ENCODE results near the gene NIPAL4. TPM values are rescaled to one million over a fixed set of nuclear protein-coding genes. Genes with fewer than 3 reads are reported as not detected.
A peak's percentile ranks its signal among the peaks of the same experiment; 100 is the strongest.

The NIPAL4 gene
- total RNA-seq, 2 experiments from 2014 or later = 0.05 to 0.10 TPM

- no peaks in the 10 kb centered on the region for H3K4me1 Mint-ChIP-seq
- ChIA-PET POLR2A (interaction anchor here (1.2 kb wide), 1 partner anchor 15 kb away, joined by 3 read pairs; no protein-coding TSS in a partner anchor), CTCF (interaction anchor here (0.9 to 1.8 kb wide), 4 partner anchors 17 to 294 kb away, joined by 3 to 5 read pairs (median 4); partner anchors contain the start of gene LSM11)
- no peak overlapping the region for H3K4me3 Mint-ChIP-seq
- DNase-seq = no peak
- H3K36me3 Mint-ChIP-seq (ENCODE audit: low read depth) = no peaks in the 10 kb centered on the region
- no peaks in the 10 kb centered on the region for H3K27me3 Mint-ChIP-seq
- no peak overlapping the region for H3K27ac Mint-ChIP-seq
- no peaks in the 10 kb centered on the region for H3K9me3 Mint-ChIP-seq
Measured at GRCh38 chr5:157449011-157449723, 10.8 kb upstream of the NIPAL4 start.

GRCh38 chr5:157450024-157450423 is 10.0 kb upstream of the NIPAL4 start:
- H3K36me3 Mint-ChIP-seq (ENCODE audit: low read depth) = no peaks in the 10 kb centered on the region
- H3K4me3 Mint-ChIP-seq = no peak overlapping the region
- ChIA-PET CTCF (interaction anchor here (0.7 to 1.8 kb wide), 6 partner anchors 18 to 293 kb away, joined by 3 to 4 read pairs (median 4); no protein-coding TSS in a partner anchor), POLR2A (no interaction called here)
- no peak overlapping the region for H3K27ac Mint-ChIP-seq
- peaks cover 3% of the 10 kb centered on the region for H3K4me1 Mint-ChIP-seq
- H3K9me3 Mint-ChIP-seq = no peaks in the 10 kb centered on the region
- no peaks in the 10 kb centered on the region for H3K27me3 Mint-ChIP-seq
- no peak for DNase-seq

DNA sequence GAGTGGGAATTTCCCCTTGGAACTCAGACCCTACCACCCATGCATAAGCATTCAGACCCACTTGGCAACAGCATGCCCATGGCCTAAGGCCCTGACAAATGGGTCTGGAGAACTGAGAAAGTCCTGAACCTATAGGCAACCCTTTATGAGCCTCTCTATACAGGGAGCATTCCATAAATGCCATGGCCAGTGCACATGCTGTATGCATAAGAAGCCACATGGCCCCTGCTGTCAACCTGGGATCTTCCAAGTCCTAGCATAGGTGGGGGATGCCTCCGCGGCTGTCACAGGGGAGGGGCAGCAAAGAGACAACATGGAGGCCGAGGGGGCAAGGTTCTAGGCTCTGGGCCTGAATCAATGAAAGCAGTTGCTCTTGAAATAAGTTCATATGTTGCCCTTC is 8.2 kb upstream of the NIPAL4 start:
- ChIA-PET POLR2A (no interaction called here), CTCF (no interaction called here)
- Mint-ChIP-seq H3K9me3 (no peaks in the 10 kb centered on the region), H3K36me3 (ENCODE audit: low read depth) (no peaks in the 10 kb centered on the region), H3K4me1 (peaks cover 8% of the 10 kb centered on the region), H3K27ac (no peak overlapping the region), H3K4me3 (no peak overlapping the region), H3K27me3 (no peaks in the 10 kb centered on the region)
- DNase-seq = no peak

- H3K27ac Mint-ChIP-seq = no peak overlapping the region
- peaks cover 6% of the 10 kb centered on the region for H3K27me3 Mint-ChIP-seq
- POLR2A ChIA-PET = no interaction called here
- H3K4me3 Mint-ChIP-seq = no peak overlapping the region
- DNase-seq = no peak
- no peaks in the 10 kb centered on the region for H3K36me3 Mint-ChIP-seq (ENCODE audit: low read depth)
- H3K9me3 Mint-ChIP-seq = no peaks in the 10 kb centered on the region
- CTCF ChIA-PET = interaction anchor here (1.6 kb wide), 1 partner anchor 17 kb away, joined by 4 read pairs; no protein-coding TSS in a partner anchor
- peaks cover 8% of the 10 kb centered on the region for H3K4me1 Mint-ChIP-seq
Measured at GRCh38 chr5:157454273-157454672, 5.7 kb upstream of the NIPAL4 start.

GRCh38 chr5:157455057-157455456 is 5.0 kb upstream of the NIPAL4 start:
- no peaks in the 10 kb centered on the region for H3K36me3 Mint-ChIP-seq (ENCODE audit: low read depth)
- peaks cover 10% of the 10 kb centered on the region for H3K4me1 Mint-ChIP-seq
- no peak overlapping the region for H3K27ac Mint-ChIP-seq
- ChIA-PET CTCF (interaction anchor here (1.6 kb wide), 1 partner anchor 17 kb away, joined by 4 read pairs; no protein-coding TSS in a partner anchor), POLR2A (no interaction called here)
- H3K27me3 Mint-ChIP-seq = peaks cover 9% of the 10 kb centered on the region
- DNase-seq = no peak
- no peak overlapping the region for H3K4me3 Mint-ChIP-seq
- no peaks in the 10 kb centered on the region for H3K9me3 Mint-ChIP-seq

DNA sequence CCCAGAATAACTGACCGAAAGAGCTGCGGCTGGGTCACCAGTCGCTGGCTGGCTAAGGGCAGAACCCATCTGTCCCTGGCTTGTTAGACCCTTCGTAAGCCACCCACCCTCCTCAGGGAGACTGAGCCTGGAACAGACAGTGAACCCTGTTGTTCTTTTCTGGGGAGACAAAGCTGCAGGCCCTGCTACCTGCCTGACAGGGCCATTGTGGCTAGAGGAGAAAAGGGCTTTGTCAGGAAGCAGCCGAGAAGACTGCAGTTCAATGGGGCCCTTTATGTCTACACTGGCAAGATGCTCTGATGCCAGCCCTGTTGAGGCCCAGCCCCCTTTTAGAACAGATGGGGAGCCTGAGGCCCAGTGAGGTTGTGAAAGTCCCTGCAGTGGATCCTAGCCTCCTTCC is 3.7 kb upstream of the NIPAL4 start:
- Mint-ChIP-seq H3K4me1 (peaks cover 18% of the 10 kb centered on the region), H3K4me3 (no peak overlapping the region), H3K27ac (no peak overlapping the region), H3K27me3 (peaks cover 20% of the 10 kb centered on the region), H3K9me3 (no peaks in the 10 kb centered on the region), H3K36me3 (ENCODE audit: low read depth) (no peaks in the 10 kb centered on the region)
- DNase-seq = peak; percentile 14
- ChIA-PET POLR2A (no interaction called here), CTCF (interaction anchor here (1.9 to 2.2 kb wide), 2 partner anchors 13 to 24 kb away, joined by 5 to 8 read pairs; no protein-coding TSS in a partner anchor)

DNA sequence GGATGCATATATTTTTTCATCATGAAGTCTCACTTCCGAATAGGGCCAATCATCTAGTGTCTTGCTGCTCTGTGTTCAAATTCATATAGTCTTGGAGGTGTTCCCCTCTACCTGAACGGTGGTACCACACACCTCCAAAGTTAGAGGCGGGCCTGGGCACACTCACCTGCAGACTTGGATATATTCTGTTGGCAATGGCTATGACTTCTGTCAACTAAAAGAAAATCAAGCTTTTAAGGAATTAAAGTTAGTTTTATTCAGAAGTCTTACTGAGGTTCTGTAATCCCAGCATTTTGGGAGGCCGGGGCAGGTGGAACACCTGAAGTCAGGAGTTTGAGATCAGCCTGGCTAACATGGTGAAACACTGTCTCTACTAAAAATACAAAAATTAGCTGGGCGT is 2.6 kb upstream of the NIPAL4 start:
- H3K4me3 Mint-ChIP-seq = no peak overlapping the region
- H3K27ac Mint-ChIP-seq = no peak overlapping the region
- peaks cover 25% of the 10 kb centered on the region for H3K27me3 Mint-ChIP-seq
- H3K9me3 Mint-ChIP-seq = no peaks in the 10 kb centered on the region
- peaks cover 18% of the 10 kb centered on the region for H3K4me1 Mint-ChIP-seq
- no peak for DNase-seq
- CTCF ChIA-PET = interaction anchor here (1.2 to 2.2 kb wide), 3 partner anchors 12 to 286 kb away, joined by 3 to 8 read pairs (median 5); no protein-coding TSS in a partner anchor
- POLR2A ChIA-PET = interaction anchor here (1.3 kb wide), 1 partner anchor 22 kb away, joined by 6 read pairs; no protein-coding TSS in a partner anchor
- H3K36me3 Mint-ChIP-seq (ENCODE audit: low read depth) = no peaks in the 10 kb centered on the region

DNA sequence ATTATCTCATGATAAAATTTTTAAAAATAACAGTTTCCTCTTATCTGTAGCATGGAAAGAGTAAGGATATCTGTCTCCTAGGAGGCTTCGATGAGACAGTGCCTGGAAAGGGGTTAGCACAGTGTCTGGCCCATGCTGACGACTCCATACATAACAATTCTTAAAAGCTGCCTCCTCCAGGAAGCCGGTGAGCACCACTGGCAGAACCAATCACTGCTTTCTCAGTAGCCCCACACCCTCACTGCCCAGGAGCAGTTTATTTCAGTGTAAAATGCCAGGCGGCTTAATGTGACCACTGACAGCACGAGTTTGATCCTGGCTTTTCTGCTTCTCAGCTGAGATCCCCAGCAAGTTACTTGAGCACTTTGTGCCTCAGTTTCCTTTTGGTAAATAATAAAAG is 1.2 kb upstream of the NIPAL4 start:
- POLR2A ChIA-PET = interaction anchor here (0.6 kb wide), 1 partner anchor 1353 kb away, joined by 3 read pairs; no protein-coding TSS in a partner anchor

DNA sequence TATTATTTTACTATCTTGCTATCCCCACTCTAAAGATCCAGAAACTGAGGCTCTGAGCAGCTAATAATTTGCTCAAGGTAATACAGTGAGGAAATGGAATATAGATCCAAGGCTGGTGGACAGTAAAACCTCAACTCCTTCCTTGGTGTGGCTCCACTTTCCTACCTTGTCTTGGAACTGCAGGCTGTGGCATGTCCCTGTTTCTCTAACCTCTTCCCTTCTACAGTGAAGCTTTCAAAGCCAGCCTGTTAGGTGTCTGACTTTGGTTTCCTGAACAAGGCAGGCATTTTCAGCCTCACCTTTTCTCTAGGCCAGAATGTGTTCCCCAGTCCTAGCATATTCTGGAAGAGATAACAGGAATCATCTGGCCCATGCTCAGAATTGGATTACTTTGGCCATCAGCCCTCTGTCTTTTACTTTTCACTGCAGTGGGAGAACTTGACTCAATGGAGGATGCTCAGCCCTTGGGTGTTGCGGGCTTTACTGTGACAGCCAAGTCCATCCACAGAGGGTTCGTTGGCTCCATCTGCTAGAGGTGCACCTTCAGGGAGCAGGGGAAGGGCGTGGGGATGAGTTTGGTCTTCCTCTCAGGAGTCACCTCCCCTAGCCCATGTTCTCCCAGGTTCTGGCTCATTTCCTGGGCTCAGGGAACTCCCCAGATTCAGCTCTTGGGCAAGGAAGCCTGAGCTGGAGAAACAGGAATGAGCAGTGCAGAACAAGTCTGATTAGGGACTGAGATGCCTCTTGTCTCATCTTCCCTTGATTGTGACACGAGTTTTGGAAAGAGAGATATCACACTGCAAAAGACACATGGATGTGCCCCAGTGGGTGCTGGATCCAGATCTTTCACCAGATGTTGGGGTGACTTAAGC is 1.1 kb downstream of the NIPAL4 start:
- H3K27me3 Mint-ChIP-seq = peaks cover 25% of the 10 kb centered on the region
- peaks cover 3% of the 10 kb centered on the region for H3K36me3 Mint-ChIP-seq (ENCODE audit: low read depth)
- peak overlapping the region; percentile 36 for H3K4me3 Mint-ChIP-seq
- CTCF ChIA-PET = interaction anchor here (1.7 to 3.1 kb wide), 4 partner anchors 10 to 282 kb away, joined by 5 to 18 read pairs (median 8); partner anchors contain the start of gene LSM11
- DNase-seq = no peak
- H3K27ac Mint-ChIP-seq = no peak overlapping the region
- POLR2A ChIA-PET = interaction anchor here (1.1 kb wide), 1 partner anchor 270 kb away, joined by 3 read pairs; the partner anchor contains the start of gene THG1L
- H3K9me3 Mint-ChIP-seq = no peaks in the 10 kb centered on the region
- peaks cover 39% of the 10 kb centered on the region for H3K4me1 Mint-ChIP-seq

More for the DNA sequence above, 1.2 kb upstream of the NIPAL4 start:
- Mint-ChIP-seq H3K27ac (no peak overlapping the region), H3K36me3 (ENCODE audit: low read depth) (no peaks in the 10 kb centered on the region), H3K27me3 (peaks cover 25% of the 10 kb centered on the region), H3K4me3 (no peak overlapping the region), H3K9me3 (no peaks in the 10 kb centered on the region), H3K4me1 (peaks cover 23% of the 10 kb centered on the region)
- DNase-seq = no peak
- CTCF ChIA-PET = interaction anchor here (0.7 to 1.5 kb wide), 4 partner anchors 10 to 284 kb away, joined by 3 read pairs; no protein-coding TSS in a partner anchor

DNA sequence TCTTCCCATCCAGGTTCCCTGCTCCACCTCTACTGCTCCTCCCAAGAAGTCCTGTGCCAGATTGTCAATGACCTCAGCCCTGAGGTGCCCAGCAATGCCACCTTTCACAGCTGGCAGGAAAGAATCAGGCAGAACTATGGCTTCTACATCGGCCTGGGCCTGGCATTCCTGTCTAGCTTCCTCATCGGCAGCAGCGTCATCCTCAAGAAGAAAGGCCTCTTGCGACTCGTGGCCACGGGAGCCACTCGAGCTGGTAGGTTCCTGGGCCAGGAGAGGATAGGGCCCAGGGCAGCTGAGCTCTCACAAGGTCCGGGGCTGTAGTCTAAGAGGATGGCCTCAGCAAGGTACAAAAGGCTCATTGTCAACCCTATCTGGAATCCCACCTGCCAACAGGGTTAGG is 3.1 kb downstream of the NIPAL4 start:
- POLR2A ChIA-PET = no interaction called here
- H3K27me3 Mint-ChIP-seq = peaks cover 25% of the 10 kb centered on the region

DNA sequence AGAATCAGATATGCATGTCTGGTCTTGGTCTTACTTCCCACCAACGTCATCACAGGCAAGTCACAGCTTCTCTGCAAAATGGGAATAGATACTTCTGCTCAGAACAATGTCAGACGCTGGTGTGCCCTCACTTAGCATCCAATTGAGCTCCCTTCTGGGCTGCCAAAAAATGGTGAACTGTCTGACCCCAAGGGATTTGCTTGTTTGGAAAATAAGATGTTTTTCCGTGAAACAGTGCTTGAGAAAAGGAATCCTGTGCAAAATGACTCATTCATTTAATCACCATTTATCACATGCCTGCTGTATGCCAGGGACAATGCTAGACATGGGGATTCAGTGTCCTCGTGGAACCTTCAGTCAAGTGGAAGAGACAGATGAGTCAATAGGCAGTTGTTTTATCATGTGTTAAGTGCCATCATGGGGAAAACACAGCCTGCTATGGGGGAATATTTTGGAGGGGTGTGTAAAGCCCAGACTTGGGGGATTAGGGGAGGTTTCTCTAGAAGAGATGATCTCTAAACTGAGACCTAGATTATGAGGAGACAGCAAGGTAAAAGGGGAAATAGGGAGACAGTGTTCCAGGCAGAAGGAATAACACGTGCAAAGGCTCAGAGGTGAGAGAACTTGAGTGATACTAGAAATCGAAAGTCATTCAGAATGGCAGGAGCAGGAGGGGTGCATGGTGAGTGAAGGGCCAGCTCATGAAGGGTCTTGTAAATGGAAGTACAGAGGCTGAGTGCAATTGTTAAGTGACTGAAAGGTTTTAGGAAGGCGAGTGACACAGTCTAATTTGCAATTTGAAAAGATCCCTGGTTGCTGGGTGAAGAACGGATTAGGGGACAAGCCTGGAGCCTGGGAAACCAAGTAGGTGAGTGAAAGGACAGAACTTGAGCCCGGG is 3.9 kb downstream of the NIPAL4 start:
- Mint-ChIP-seq H3K36me3 (ENCODE audit: low read depth) (peaks cover 8% of the 10 kb centered on the region), H3K27ac (peak overlapping the region; percentile 57), H3K4me3 (no peak overlapping the region), H3K4me1 (peaks cover 43% of the 10 kb centered on the region), H3K27me3 (peaks cover 24% of the 10 kb centered on the region), H3K9me3 (no peaks in the 10 kb centered on the region)
- DNase-seq = no peak
- ChIA-PET CTCF (interaction anchor here (1.1 to 3.2 kb wide), 5 partner anchors 8 to 279 kb away, joined by 3 to 18 read pairs (median 7); no protein-coding TSS in a partner anchor), POLR2A (interaction anchor here (0.6 to 1.4 kb wide), 4 partner anchors 15 to 112 kb away, joined by 3 read pairs; no protein-coding TSS in a partner anchor)

More for the DNA sequence above, 3.1 kb downstream of the NIPAL4 start:
- peaks cover 43% of the 10 kb centered on the region for H3K4me1 Mint-ChIP-seq
- H3K36me3 Mint-ChIP-seq (ENCODE audit: low read depth) = peaks cover 6% of the 10 kb centered on the region
- no peak overlapping the region for H3K4me3 Mint-ChIP-seq
- H3K9me3 Mint-ChIP-seq = no peaks in the 10 kb centered on the region
- CTCF ChIA-PET = interaction anchor here (1.2 to 3.2 kb wide), 3 partner anchors 8 to 280 kb away, joined by 3 to 18 read pairs (median 11); no protein-coding TSS in a partner anchor
- no peak for DNase-seq
- H3K27ac Mint-ChIP-seq = no peak overlapping the region

All from activated CD4-positive, alpha-beta memory T cell treated with anti-CD3 and anti-CD28 coated beads, Interleukin-2, amount 10 ng/mL, durations not matched to agents 7 days and 5 days (primary cell).